Naive B cell (primary cell): ENCODE results near the gene LCNL1. TPM values are rescaled to one million over a fixed set of nuclear protein-coding genes. Genes with fewer than 3 reads are reported as not detected.
A peak's percentile ranks its signal among the peaks of the same experiment; 100 is the strongest.

ENCODE experiments used
- ATAC-seq, 2 donors: fragments of 150-1000 bp; cut with Tn5 transposase; 2 replicates each; pipeline ENCODE4 v1.10.0; 2021; ENCODE audit warnings: low read depth in 2 of 2, mild to moderate bottlenecking in 2 of 2, moderate library complexity in 2 of 2
- DNase-seq: peaks from one replicate; pipeline ENCODE4 v3.0.0; 2022
- H3K27ac Mint-ChIP-seq, 6 donors: one replicate each; pipeline ENCODE4 v1.8.0; 2020 to 2022; ENCODE audit warnings: mild to moderate bottlenecking in 6 of 6, mixed read lengths in 6 of 6, moderate library complexity in 5 of 6, inconsistent platforms in 2 of 6
- H3K27me3 Mint-ChIP-seq, 3 donors: one replicate each; pipeline ENCODE4 v1.8.0; 2021 to 2022; ENCODE audit warnings: mixed read lengths in 3 of 3, mild to moderate bottlenecking in 1 of 3
- H3K36me3 Mint-ChIP-seq, 2 donors: one replicate each; pipeline ENCODE4 v1.8.0; 2020 to 2022; ENCODE audit warnings: mixed read lengths in 2 of 2, inconsistent platforms in 1 of 2, mild to moderate bottlenecking in 1 of 2
- H3K4me1 Mint-ChIP-seq, 3 donors: one replicate each; pipeline ENCODE4 v1.8.0; 2020 to 2022; ENCODE audit warnings: mixed read lengths in 3 of 3, inconsistent platforms in 1 of 3, mild to moderate bottlenecking in 1 of 3, moderate library complexity in 1 of 3
- H3K4me3 Mint-ChIP-seq, 8 donors: one replicate each; pipeline ENCODE4 v1.8.0; 2020 to 2022; ENCODE audit warnings: mild to moderate bottlenecking in 8 of 8, mixed read lengths in 8 of 8, moderate library complexity in 8 of 8, inconsistent platforms in 2 of 8
- H3K9me3 Mint-ChIP-seq, 7 donors: one replicate each; pipeline ENCODE4 v1.8.0; 2020 to 2022; ENCODE audit warnings: mixed read lengths in 7 of 7, mild to moderate bottlenecking in 5 of 7, inconsistent platforms in 2 of 7, moderate library complexity in 1 of 7
- polyA plus RNA-seq, 6 donors: library from polyadenylated mRNA; unstranded; fragments of 300-500 nt; fragmentation: Illumina TruSeq; gene quantifications; one replicate each; pipeline ENCODE4 v1.2.3, GENCODE V29; 2021; ENCODE audit warnings: low read depth in 6 of 6

The LCNL1 gene
- polyA plus RNA-seq, 6 donors from 2014 or later, result not detected

- no peaks in the 10 kb centered on the region for H3K36me3 Mint-ChIP-seq
- ATAC-seq, result no peak
- no peak overlapping the region for H3K27ac Mint-ChIP-seq
- DNase-seq, result no peak
- no peak overlapping the region for H3K4me3 Mint-ChIP-seq
- H3K9me3 Mint-ChIP-seq, result no peaks in the 10 kb centered on the region
- peaks cover 0 to 7% (median 0%) of the 10 kb centered on the region in 3 donors for H3K4me1 Mint-ChIP-seq
- H3K27me3 Mint-ChIP-seq, result no peaks in the 10 kb centered on the region
Measured at GRCh38 chr9:137020771-137021567, 38.2 kb downstream of the LCNL1 start.

GRCh38 chr9:137021568-137021978 is 38.8 kb downstream of the LCNL1 start:
- DNase-seq (no peak), ATAC-seq (no peak)
- Mint-ChIP-seq H3K27ac (no peak overlapping the region), H3K36me3 (no peaks in the 10 kb centered on the region), H3K27me3 (no peaks in the 10 kb centered on the region), H3K4me3 (no peak overlapping the region), H3K4me1 (peaks cover under 1 to 7% (median 2%) of the 10 kb centered on the region in 3 donors), H3K9me3 (no peaks in the 10 kb centered on the region)

- no peaks in the 10 kb centered on the region for H3K9me3 Mint-ChIP-seq
- H3K27ac Mint-ChIP-seq, result no peak overlapping the region
- no peak overlapping the region for H3K4me3 Mint-ChIP-seq
- ATAC-seq (peak; percentile 40 to 57), DNase-seq (no peak)
- H3K36me3 Mint-ChIP-seq, result no peaks in the 10 kb centered on the region
- peaks cover 4 to 8% (median 7%) of the 10 kb centered on the region in 3 donors for H3K4me1 Mint-ChIP-seq
- H3K27me3 Mint-ChIP-seq, result no peaks in the 10 kb centered on the region
Measured at GRCh38 chr9:137021979-137022661, 39.3 kb downstream of the LCNL1 start.

GRCh38 chr9:137022662-137023008 is 39.8 kb downstream of the LCNL1 start:
- no peaks in the 10 kb centered on the region for H3K36me3 Mint-ChIP-seq
- no peaks in the 10 kb centered on the region for H3K9me3 Mint-ChIP-seq
- H3K4me3 Mint-ChIP-seq, result no peak overlapping the region
- H3K4me1 Mint-ChIP-seq, result peaks cover 4 to 11% (median 10%) of the 10 kb centered on the region in 3 donors
- no peak for DNase-seq
- no peaks in the 10 kb centered on the region for H3K27me3 Mint-ChIP-seq
- ATAC-seq, result no peak
- no peak overlapping the region for H3K27ac Mint-ChIP-seq

GRCh38 chr9:137023157-137023556 is 40.4 kb downstream of the LCNL1 start:
- Mint-ChIP-seq H3K36me3 (no peaks in the 10 kb centered on the region), H3K4me3 (no peak overlapping the region), H3K27me3 (no peaks in the 10 kb centered on the region), H3K4me1 (peaks cover 4 to 11% (median 10%) of the 10 kb centered on the region in 3 donors), H3K27ac (peak overlapping the region in 1 of 6 donors; percentile 80), H3K9me3 (no peaks in the 10 kb centered on the region)
- DNase-seq (no peak), ATAC-seq (no peak)

- DNase-seq (no peak), ATAC-seq (no peak)
- H3K36me3 Mint-ChIP-seq, result no peaks in the 10 kb centered on the region
- H3K27ac Mint-ChIP-seq, result no peak overlapping the region
- H3K4me3 Mint-ChIP-seq, result no peak overlapping the region
- no peaks in the 10 kb centered on the region for H3K9me3 Mint-ChIP-seq
- peaks cover 5 to 11% (median 10%) of the 10 kb centered on the region in 3 donors for H3K4me1 Mint-ChIP-seq
- H3K27me3 Mint-ChIP-seq, result no peaks in the 10 kb centered on the region
Measured at GRCh38 chr9:137023583-137023991, 40.8 kb downstream of the LCNL1 start.

GRCh38 chr9:137025517-137025966 is 42.7 kb downstream of the LCNL1 start:
- Mint-ChIP-seq H3K4me3 (peak overlapping the region in 1 of 8 donors; percentile 9), H3K27ac (no peak overlapping the region), H3K4me1 (peaks cover 21 to 28% (median 25%) of the 10 kb centered on the region in 3 donors), H3K36me3 (no peaks in the 10 kb centered on the region), H3K27me3 (no peaks in the 10 kb centered on the region), H3K9me3 (no peaks in the 10 kb centered on the region)
- ATAC-seq (peak in 1 of 2 donors; percentile 44), DNase-seq (no peak)

- no peak for ATAC-seq
- H3K36me3 Mint-ChIP-seq, result no peaks in the 10 kb centered on the region
- peak overlapping the region in 3 of 8 donors; percentile 9 to 30 (median 29) for H3K4me3 Mint-ChIP-seq
- H3K4me1 Mint-ChIP-seq, result peaks cover 24 to 32% (median 30%) of the 10 kb centered on the region in 3 donors
- no peaks in the 10 kb centered on the region for H3K27me3 Mint-ChIP-seq
- no peak for DNase-seq
- no peak overlapping the region for H3K27ac Mint-ChIP-seq
- no peaks in the 10 kb centered on the region for H3K9me3 Mint-ChIP-seq
Measured at GRCh38 chr9:137026384-137026783, 43.6 kb downstream of the LCNL1 start.

- H3K27me3 Mint-ChIP-seq, result no peaks in the 10 kb centered on the region
- no peaks in the 10 kb centered on the region for H3K36me3 Mint-ChIP-seq
- peaks cover 24 to 35% (median 32%) of the 10 kb centered on the region in 3 donors for H3K4me1 Mint-ChIP-seq
- peak overlapping the region; percentile 25 to 91 (median 78) for H3K4me3 Mint-ChIP-seq
- H3K9me3 Mint-ChIP-seq, result no peaks in the 10 kb centered on the region
- ATAC-seq, result no peak
- H3K27ac Mint-ChIP-seq, result peak overlapping the region in 1 of 6 donors; percentile 76
- DNase-seq, result no peak
Measured at GRCh38 chr9:137026828-137027227, 44.0 kb downstream of the LCNL1 start.

- peaks cover 27 to 41% (median 40%) of the 10 kb centered on the region in 3 donors for H3K4me1 Mint-ChIP-seq
- DNase-seq (no peak), ATAC-seq (peak in 1 of 2 donors; percentile 24)
- peak within 1 kb of the TSS in 2 of 6 donors; percentile 76 to 91 for H3K27ac Mint-ChIP-seq
- no peaks in the 10 kb centered on the region for H3K36me3 Mint-ChIP-seq
- H3K4me3 Mint-ChIP-seq, result peak within 1 kb of the TSS; percentile 79 to 92 (median 84)
- no peaks in the 10 kb centered on the region for H3K27me3 Mint-ChIP-seq
- H3K9me3 Mint-ChIP-seq, result no peaks in the 10 kb centered on the region
Measured at GRCh38 chr9:137027369-137028262, 44.8 kb downstream of the LCNL1 start, which contains the start of gene ABCA2. Gene ABCA2 (minus strand): TSS chr9:137028237. CDS start chr9:137028140, 97 bp downstream.

GRCh38 chr9:137028263-137029057 is 45.7 kb downstream of the LCNL1 start:
- DNase-seq, result peak; percentile 68
- H3K4me1 Mint-ChIP-seq, result peaks cover 31 to 49% (median 47%) of the 10 kb centered on the region in 3 donors
- ATAC-seq, result peak; percentile 54 to 60

More at GRCh38 chr9:137028263-137029057, 45.7 kb downstream of the LCNL1 start:
- H3K4me3 Mint-ChIP-seq, result peak overlapping the region; percentile 79 to 92 (median 82)
- H3K27ac Mint-ChIP-seq, result peak overlapping the region in 1 of 6 donors; percentile 76
- H3K9me3 Mint-ChIP-seq, result no peaks in the 10 kb centered on the region
- no peaks in the 10 kb centered on the region for H3K27me3 Mint-ChIP-seq
- no peaks in the 10 kb centered on the region for H3K36me3 Mint-ChIP-seq
